Uterus (tissue), 2 donors: ENCODE results near the gene SEC22C.

ENCODE experiments used
- POLR2A ChIP-seq, 2 donors: fragments of 450-650 bp; IDR thresholded peaks; one replicate each; pipeline ENCODE4 v1.6.1; 2016; ENCODE audit warnings: antibody characterized with exemption in 2 of 2, mild to moderate bottlenecking in 1 of 2, moderate library complexity in 1 of 2
- TF ChIP-seq, protein P1 (sequence below), 4 experiments: fragments of 200-600 bp in 2 of 4; fragments of 450-650 bp in 2 of 4; sonication (generic) in 2 of 4; IDR thresholded peaks; one replicate each; pipeline ENCODE4 v1.5.1; 2016 to 2019; ENCODE audit warnings: antibody characterized with exemption in 4 of 4, mild to moderate bottlenecking in 2 of 4, moderate library complexity in 1 of 4

DNA sequence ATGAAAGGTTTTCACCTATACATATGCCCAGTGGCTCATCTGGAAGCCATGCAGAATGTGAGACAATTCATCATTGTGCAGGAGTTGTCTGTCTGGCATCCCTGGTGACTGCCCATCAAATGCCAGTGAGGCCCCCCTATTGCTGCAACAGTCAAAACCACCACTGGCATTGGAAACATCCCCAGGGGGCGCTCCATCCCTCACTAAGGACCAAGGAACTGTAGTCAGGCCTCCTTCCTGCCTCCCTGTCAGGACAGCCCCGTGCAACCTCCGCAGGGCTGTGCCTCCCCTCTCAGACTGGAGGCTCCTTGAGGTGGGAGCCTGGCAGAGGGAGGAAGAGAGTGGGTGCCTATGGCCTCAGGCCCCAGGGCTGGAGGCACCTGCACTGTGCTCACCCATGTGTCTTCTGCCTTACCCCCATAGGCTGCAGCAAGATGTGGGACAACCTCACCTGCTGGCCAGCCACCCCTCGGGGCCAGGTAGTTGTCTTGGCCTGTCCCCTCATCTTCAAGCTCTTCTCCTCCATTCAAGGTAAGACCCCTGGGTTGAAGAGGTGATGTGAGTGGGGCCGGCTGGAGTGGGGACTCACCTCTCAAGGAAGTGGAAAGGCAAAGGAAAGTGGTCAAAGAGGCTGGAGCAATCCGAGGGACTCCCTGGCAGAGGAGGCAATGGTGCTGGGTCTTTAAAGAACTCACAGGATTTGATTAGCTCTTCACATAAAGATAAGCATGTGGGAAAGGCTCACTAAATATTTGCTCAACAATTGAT is 62.8 kb downstream of the SEC22C start:
- TF ChIP-seq, protein P1, sequence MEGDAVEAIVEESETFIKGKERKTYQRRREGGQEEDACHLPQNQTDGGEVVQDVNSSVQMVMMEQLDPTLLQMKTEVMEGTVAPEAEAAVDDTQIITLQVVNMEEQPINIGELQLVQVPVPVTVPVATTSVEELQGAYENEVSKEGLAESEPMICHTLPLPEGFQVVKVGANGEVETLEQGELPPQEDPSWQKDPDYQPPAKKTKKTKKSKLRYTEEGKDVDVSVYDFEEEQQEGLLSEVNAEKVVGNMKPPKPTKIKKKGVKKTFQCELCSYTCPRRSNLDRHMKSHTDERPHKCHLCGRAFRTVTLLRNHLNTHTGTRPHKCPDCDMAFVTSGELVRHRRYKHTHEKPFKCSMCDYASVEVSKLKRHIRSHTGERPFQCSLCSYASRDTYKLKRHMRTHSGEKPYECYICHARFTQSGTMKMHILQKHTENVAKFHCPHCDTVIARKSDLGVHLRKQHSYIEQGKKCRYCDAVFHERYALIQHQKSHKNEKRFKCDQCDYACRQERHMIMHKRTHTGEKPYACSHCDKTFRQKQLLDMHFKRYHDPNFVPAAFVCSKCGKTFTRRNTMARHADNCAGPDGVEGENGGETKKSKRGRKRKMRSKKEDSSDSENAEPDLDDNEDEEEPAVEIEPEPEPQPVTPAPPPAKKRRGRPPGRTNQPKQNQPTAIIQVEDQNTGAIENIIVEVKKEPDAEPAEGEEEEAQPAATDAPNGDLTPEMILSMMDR (IDR thresholded peaks at IDR 0.05) = no peak
- TF ChIP-seq POLR2A (IDR thresholded peaks at IDR 0.05) = no peak
